GM23338 (cell line): ENCODE data around the gene PYGB. TPM values are rescaled to one million over a fixed set of nuclear protein-coding genes. Genes with fewer than 3 reads are reported as not detected.

Experiments used
- ATAC-seq: fragments of 200-7000 bp; cut with Tn5 transposase; 3 replicates; pipeline ENCODE4 v1.9.1; 2020
- DNase-seq: peaks from one replicate; pipeline ENCODE4 v3.0.0-alpha.2; 2015; ENCODE audit warnings: low spot score
- H2AFZ ChIP-seq: fragments of 200-600 bp; sonication (generic); 2 replicates; pipeline ENCODE4 v1.8.0; 2016; ENCODE audit warnings: antibody characterized with exemption, mild to moderate bottlenecking, moderate library complexity
- H3F3A ChIP-seq: fragments of 200-600 bp; sonication (generic); replicated peaks from 2 replicates; pipeline ENCODE4 v1.8.0; 2017; ENCODE audit warnings: antibody characterized with exemption, mixed run types, low read depth
- H3K27ac ChIP-seq: fragments of 200-600 bp; sonication (generic); 2 replicates; pipeline ENCODE4 v1.6.1; 2016; ENCODE audit warnings: low read depth
- H3K27me3 ChIP-seq: fragments of 200-600 bp; sonication (generic); 2 replicates; pipeline ENCODE4 v1.8.0; 2016; ENCODE audit warnings: mild to moderate bottlenecking, mixed run types, moderate library complexity; ENCODE audit not compliant: insufficient read depth
- H3K36me3 ChIP-seq: fragments of 200-600 bp; sonication (generic); 2 replicates; pipeline ENCODE4 v1.8.0; 2016; ENCODE audit warnings: mild to moderate bottlenecking; ENCODE audit not compliant: insufficient read depth
- H3K4me1 ChIP-seq: fragments of 200-600 bp; sonication (generic); 2 replicates; pipeline ENCODE4 v1.8.0; 2016; ENCODE audit warnings: mild to moderate bottlenecking, moderate library complexity; ENCODE audit not compliant: insufficient read depth
- H3K4me2 ChIP-seq: fragments of 200-600 bp; sonication (generic); 2 replicates; pipeline ENCODE4 v1.7.1; 2017; ENCODE audit warnings: mixed run types
- H3K4me3 ChIP-seq: fragments of 200-600 bp; sonication (generic); 2 replicates; pipeline ENCODE4 v1.6.1; 2016; ENCODE audit warnings: mixed run types
- H3K79me2 ChIP-seq: fragments of 200-600 bp; sonication (generic); replicated peaks from 2 replicates; pipeline ENCODE4 v1.8.0; 2017; ENCODE audit warnings: mild to moderate bottlenecking; ENCODE audit not compliant: insufficient read depth
- H3K9me2 ChIP-seq: fragments of 200-600 bp; sonication (generic); 2 replicates; pipeline ENCODE4 v1.8.0; 2017; ENCODE audit not compliant: insufficient read depth
- H4K20me1 ChIP-seq: fragments of 200-600 bp; sonication (generic); replicated peaks from 2 replicates; pipeline ENCODE4 v1.8.0; 2017; ENCODE audit warnings: mild to moderate bottlenecking; ENCODE audit not compliant: insufficient read depth
- H3K27ac Mint-ChIP-seq: 2 replicates; pipeline ENCODE4 v1.8.0; 2020; ENCODE audit warnings: inconsistent platforms, mild to moderate bottlenecking, moderate library complexity, mixed read lengths
- H3K27me3 Mint-ChIP-seq: 3 replicates; pipeline ENCODE4 v1.8.0; 2022; ENCODE audit warnings: low read depth, mild to moderate bottlenecking, moderate library complexity, mixed read lengths, inconsistent platforms; ENCODE audit not compliant: insufficient read depth, poor library complexity
- H3K36me3 Mint-ChIP-seq: 3 replicates; pipeline ENCODE4 v1.8.0; 2021; ENCODE audit warnings: low read depth, mild to moderate bottlenecking, inconsistent platforms, moderate library complexity, mixed read lengths
- H3K4me1 Mint-ChIP-seq: 3 replicates; pipeline ENCODE4 v1.8.0; 2020; ENCODE audit warnings: mild to moderate bottlenecking, inconsistent platforms, mixed read lengths
- H3K4me3 Mint-ChIP-seq: 3 replicates; pipeline ENCODE4 v1.8.0; 2021; ENCODE audit warnings: moderate library complexity, mild to moderate bottlenecking, inconsistent platforms, mixed read lengths
- H3K9me3 Mint-ChIP-seq: 3 replicates; pipeline ENCODE4 v1.8.0; 2020; ENCODE audit warnings: moderate library complexity, mild to moderate bottlenecking, inconsistent platforms, mixed read lengths
- CREB1 ChIP-seq: fragments of 250-450 bp; sonication (Bioruptor Pico); IDR thresholded peaks from 2 replicates; pipeline ENCODE4 v1.5.0; 2020; ENCODE audit warnings: low read depth, mild to moderate bottlenecking, moderate library complexity
- JUNB ChIP-seq: IDR thresholded peaks from one replicate; pipeline ENCODE4 v1.6.1; 2016; ENCODE audit warnings: antibody characterized with exemption; ENCODE audit not compliant: unreplicated experiment
- NANOG ChIP-seq: IDR thresholded peaks from 2 replicates; pipeline ENCODE4 v1.6.1; 2016; ENCODE audit warnings: antibody characterized with exemption, borderline replicate concordance
- POLR2AphosphoS5 ChIP-seq: IDR thresholded peaks from 2 replicates; pipeline ENCODE4 v1.6.1; 2016; ENCODE audit warnings: antibody characterized with exemption, low read depth
- REST ChIP-seq: IDR thresholded peaks from one replicate; pipeline ENCODE4 v1.6.1; 2018; ENCODE audit warnings: antibody characterized with exemption; ENCODE audit not compliant: unreplicated experiment
- STAT1 ChIP-seq: IDR thresholded peaks from one replicate; pipeline ENCODE4 v1.6.1; 2016; ENCODE audit warnings: antibody characterized with exemption; ENCODE audit not compliant: unreplicated experiment
- ZNF331 ChIP-seq: fragments of 250-450 bp; sonication (Bioruptor Pico); IDR thresholded peaks from 2 replicates; pipeline ENCODE4 v1.5.0; 2020; ENCODE audit warnings: low read depth, mild to moderate bottlenecking, moderate library complexity
- ZNF462 ChIP-seq: fragments of 250-450 bp; sonication (Bioruptor Pico); IDR thresholded peaks from 2 replicates; pipeline ENCODE4 v1.5.0; 2020; ENCODE audit warnings: mild to moderate bottlenecking, moderate library complexity
- polyA plus RNA-seq: library from polyadenylated mRNA; unstranded; fragments of >200 nt; fragmentation: Nextera tagmentation; extraction: Ambion mirVana; gene quantifications from 2 replicates; pipeline ENCODE4 v1.2.1, GENCODE V29; 2016
- total RNA-seq: library from RNA; depleted of rRNA; stranded (reverse); fragments of >200 nt; shearing (Covaris generic); gene quantifications from 2 replicates; pipeline ENCODE4 v1.2.3, GENCODE V29; 2014
- TF ChIP-seq, protein P1 (sequence below): IDR thresholded peaks from 2 replicates; pipeline ENCODE4 v1.6.1; 2016; ENCODE audit warnings: antibody characterized with exemption

PYGB gene
- total and polyA plus RNA-seq, 2 experiments from 2014 or later = 15.6 to 64.0 TPM

- TF ChIP-seq ZNF462 (CRISPR knock-in tag) (no peak), NANOG (no peak)
These were observed 25.2 kb downstream of the PYGB start (continued) for GRCh38 chr20:25273046-25273445.

DNA sequence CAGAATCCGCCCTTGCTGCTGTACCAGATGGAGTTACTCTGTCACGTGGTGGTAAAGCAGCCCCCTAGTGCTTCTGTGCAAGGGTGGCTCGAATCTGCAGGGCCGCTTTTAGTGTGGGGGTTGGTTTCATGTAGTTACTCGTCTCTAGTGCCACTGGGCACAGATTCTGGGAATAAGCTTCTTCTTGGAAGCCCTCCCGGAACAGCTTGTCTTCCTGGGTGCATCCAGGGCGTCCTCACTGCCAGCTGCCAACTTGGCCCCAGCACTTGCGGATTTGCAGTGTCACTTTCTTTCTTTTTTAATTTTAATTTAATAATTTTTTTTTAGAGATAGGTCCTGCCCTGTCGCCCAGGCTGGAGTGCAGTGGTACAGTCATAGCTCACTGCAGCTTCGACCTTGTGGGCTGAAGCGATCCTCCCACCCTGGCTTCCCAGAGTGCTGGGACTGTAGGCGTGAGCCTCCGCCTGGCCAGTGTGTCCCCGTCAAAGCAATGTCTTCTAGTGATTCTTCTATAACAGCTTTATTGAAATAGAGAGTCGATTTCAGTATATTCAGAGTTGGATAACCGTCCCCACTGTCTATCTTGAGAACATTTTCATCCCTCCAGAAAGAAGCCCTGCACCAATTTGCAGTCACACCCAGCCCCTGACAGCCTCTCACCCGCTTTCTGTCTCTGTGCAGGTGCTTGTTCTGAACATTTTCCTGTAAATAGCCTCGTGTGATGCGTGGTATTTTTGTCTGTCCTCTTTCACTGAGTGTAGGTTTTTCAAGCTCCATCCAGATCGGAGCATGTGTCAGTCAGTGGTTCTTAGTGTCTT, 25.9 kb downstream of the PYGB start:
- Histone ChIP-seq H3K4me1 (no peaks in the 10 kb centered on the region), H3K9me2 (no peaks in the 10 kb centered on the region), H4K20me1 (no peaks in the 10 kb centered on the region; the same call in 1 of the 2 replicates), H3F3A (no peaks in the 10 kb centered on the region), H3K36me3 (no peaks in the 10 kb centered on the region; the same call in 1 of the 2 replicates), H3K4me2 (no peak overlapping the region), H3K4me3 (no peak overlapping the region), H3K27ac (no peak overlapping the region), H2AFZ (no peak overlapping the region), H3K27me3 (no peaks in the 10 kb centered on the region), H3K79me2 (no peaks in the 10 kb centered on the region)
- Mint-ChIP-seq H3K4me1 (no peaks in the 10 kb centered on the region), H3K27ac (no peak overlapping the region), H3K9me3 (no peaks in the 10 kb centered on the region), H3K4me3 (no peak overlapping the region), H3K27me3 (peaks cover 14% of the 10 kb centered on the region), H3K36me3 (peaks cover 35% of the 10 kb centered on the region)
- ATAC-seq (no peak), DNase-seq (no peak)
- TF ChIP-seq JUNB (no peak), ZNF331 (CRISPR knock-in tag) (no peak), CREB1 (no peak), REST (no peak), STAT1 (no peak), POLR2AphosphoS5 (no peak)
- TF ChIP-seq, protein P1, sequence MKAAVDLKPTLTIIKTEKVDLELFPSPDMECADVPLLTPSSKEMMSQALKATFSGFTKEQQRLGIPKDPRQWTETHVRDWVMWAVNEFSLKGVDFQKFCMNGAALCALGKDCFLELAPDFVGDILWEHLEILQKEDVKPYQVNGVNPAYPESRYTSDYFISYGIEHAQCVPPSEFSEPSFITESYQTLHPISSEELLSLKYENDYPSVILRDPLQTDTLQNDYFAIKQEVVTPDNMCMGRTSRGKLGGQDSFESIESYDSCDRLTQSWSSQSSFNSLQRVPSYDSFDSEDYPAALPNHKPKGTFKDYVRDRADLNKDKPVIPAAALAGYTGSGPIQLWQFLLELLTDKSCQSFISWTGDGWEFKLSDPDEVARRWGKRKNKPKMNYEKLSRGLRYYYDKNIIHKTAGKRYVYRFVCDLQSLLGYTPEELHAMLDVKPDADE = no peak
